Upper lobe of left lung (tissue), 6 donors: ENCODE data around the gene MARVELD1. TPM values are rescaled to one million over a fixed set of nuclear protein-coding genes. Genes with fewer than 3 reads are reported as not detected.

Source experiments
- ATAC-seq, 2 donors: fragments of 200-7000 bp; cut with Tn5 transposase; one replicate each; pipeline ENCODE4 v1.9.1; 2022; ENCODE audit warnings: mild to moderate bottlenecking in 2 of 2, moderate library complexity in 2 of 2; ENCODE audit not compliant: low FRiP score in 2 of 2
- DNase-seq, 2 donors: peaks; one replicate each; pipeline ENCODE4 v3.0.0-alpha.2; 2019 to 2020
- H3K27ac ChIP-seq, 4 donors: fragments of 200-600 bp; sonication (generic); one replicate each; pipeline ENCODE4 v1.5.1; 2016 to 2019
- H3K27me3 ChIP-seq, 4 donors: fragments of 200-600 bp; sonication (generic); one replicate each; pipeline ENCODE4 v1.5.1; 2017 to 2019
- H3K36me3 ChIP-seq, 4 donors: fragments of 200-600 bp; sonication (generic); one replicate each; pipeline ENCODE4 v1.5.1; 2016 to 2019
- H3K4me1 ChIP-seq, 4 donors: fragments of 200-600 bp; sonication (generic); one replicate each; pipeline ENCODE4 v1.5.1; 2018 to 2019
- H3K4me3 ChIP-seq, 4 donors: fragments of 200-600 bp; sonication (generic); one replicate each; pipeline ENCODE4 v1.5.1; 2017 to 2019; ENCODE audit warnings: mild to moderate bottlenecking in 2 of 4, moderate library complexity in 1 of 4
- H3K9me3 ChIP-seq, 4 donors: fragments of 200-600 bp; sonication (generic); one replicate each; pipeline ENCODE4 v1.5.1; 2018 to 2019
- CTCF ChIP-seq, 6 experiments: fragments of 450-650 bp in 4 of 6; fragments of 200-600 bp in 2 of 6; sonication (generic) in 2 of 6; IDR thresholded peaks; one replicate each; pipeline ENCODE4 v1.5.1; 2016 to 2019; ENCODE audit warnings: antibody characterized with exemption in 6 of 6
- EP300 ChIP-seq, 4 donors: sonication (generic); formaldehyde crosslinking; IDR thresholded peaks; one replicate each; pipeline ENCODE4 v1.5.1; 2017; ENCODE audit warnings: antibody characterized with exemption in 4 of 4, control low read depth in 2 of 4
- POLR2A ChIP-seq, 4 donors: fragments of 450-650 bp; IDR thresholded peaks; one replicate each; pipeline ENCODE4 v1.5.1; 2016 to 2017; ENCODE audit warnings: antibody characterized with exemption in 4 of 4, mild to moderate bottlenecking in 2 of 4
- POLR2AphosphoS5 ChIP-seq, 2 donors: sonication (generic); formaldehyde crosslinking; IDR thresholded peaks; one replicate each; pipeline ENCODE4 v1.5.1; 2017; ENCODE audit warnings: antibody characterized with exemption in 2 of 2
- WGBS, 2 donors: methylation state at CpG; one replicate each; pipeline ENCODE4 v1.1.5; 2017 to 2018; 5-methylcytosine and 5-hydroxymethylcytosine counted together
- total RNA-seq, 6 donors: library from RNA; depleted of rRNA in 4 of 6; stranded (reverse); fragments of >200 nt in 4 of 6; gene quantifications; one replicate each; pipeline versions ENCODE4 v1.1.0 to v1.2.1, GENCODE V29; 2016 to 2021
- donor health status: DM: no; HTN: no; CAD: no; lungs with moderate emphysema.
- donor health status: DM: no; HTN: yes; CAD: no; lungs with severe emphysema.

Gene MARVELD1
- total RNA-seq, 6 donors from 2014 or later, result 18.2 to 62.7 (median 31.8) TPM

DNA sequence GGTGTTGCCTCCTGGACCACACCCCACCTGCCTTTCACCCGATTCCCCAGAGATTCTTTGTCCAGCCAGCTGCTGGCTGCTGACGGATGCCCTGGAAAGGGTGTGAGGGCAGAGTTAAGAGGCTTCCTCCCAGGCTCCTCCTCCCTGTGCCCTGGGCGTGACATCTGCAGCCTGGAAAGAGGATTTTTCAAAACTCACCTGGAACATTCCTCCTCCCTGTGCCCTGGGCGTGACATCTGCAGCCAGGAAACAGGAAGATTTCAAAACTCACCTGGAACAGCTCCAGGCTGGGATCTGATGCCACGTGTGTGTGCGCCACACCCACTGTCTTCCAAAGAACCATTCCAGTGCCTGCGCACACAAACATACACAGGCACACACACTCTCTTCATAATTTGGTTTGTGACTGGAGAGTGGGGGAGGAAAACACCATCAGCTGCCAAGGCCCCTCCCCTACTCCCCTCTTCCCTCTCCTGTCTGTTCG is 5.2 kb downstream of the MARVELD1 start:
- peak; percentile 20 to 94 for ATAC-seq
- 28 to 40% methylated on average over 6 to 8 of the region's 8 CpGs for WGBS, 2 donors
- H3K36me3 ChIP-seq, result peaks cover 0 to 10% (median 4%) of the 10 kb centered on the region in 4 donors
- peak overlapping the region; percentile 7 to 77 (median 66) for H3K27ac ChIP-seq
- no peaks in the 10 kb centered on the region for H3K27me3 ChIP-seq
- H3K9me3 ChIP-seq, result no peaks in the 10 kb centered on the region
- TF ChIP-seq POLR2A (IDR thresholded peaks at IDR 0.05) (peak in 1 of 4 donors; percentile 56), CTCF (IDR thresholded peaks at IDR 0.05) (no peak), EP300 (IDR thresholded peaks at IDR 0.05) (peak in 1 of 4 donors; percentile 37), POLR2AphosphoS5 (IDR thresholded peaks at IDR 0.05) (peak; percentile 47 to 50)
- DNase-seq, result peak in 1 of 2 donors; percentile 88
- H3K4me3 ChIP-seq, result no peak overlapping the region
- H3K4me1 ChIP-seq, result peaks cover 38 to 43% (median 41%) of the 10 kb centered on the region in 4 donors

DNA sequence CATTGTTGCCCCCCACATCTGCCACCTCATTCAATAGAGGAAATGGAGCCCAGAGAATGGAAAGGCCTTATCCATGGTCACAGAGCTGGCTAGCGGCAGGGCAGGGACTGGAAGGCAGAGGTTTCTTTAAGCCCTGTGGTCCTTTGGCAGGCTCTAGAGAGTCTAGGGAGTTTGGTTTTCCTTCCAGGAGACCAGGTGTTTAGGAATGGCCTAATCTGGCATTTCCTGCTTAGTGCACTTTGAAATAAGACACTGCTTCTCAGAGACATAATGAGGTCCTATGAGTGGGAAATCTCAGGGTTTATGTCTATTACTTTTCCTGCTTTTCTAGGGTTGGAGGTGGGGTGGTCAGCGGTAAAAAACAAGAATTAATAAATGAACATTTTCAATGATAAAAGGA is 6.1 kb downstream of the MARVELD1 start:
- Histone ChIP-seq H3K9me3 (no peaks in the 10 kb centered on the region), H3K4me3 (no peak overlapping the region), H3K4me1 (peaks cover 32 to 43% (median 38%) of the 10 kb centered on the region in 4 donors), H3K27ac (peak overlapping the region in 2 of 4 donors; percentile 68 to 77), H3K36me3 (peaks cover 0 to 10% (median 4%) of the 10 kb centered on the region in 4 donors), H3K27me3 (no peaks in the 10 kb centered on the region)
- no peak for DNase-seq
- TF ChIP-seq EP300 (IDR thresholded peaks at IDR 0.05) (no peak), POLR2A (IDR thresholded peaks at IDR 0.05) (no peak), CTCF (IDR thresholded peaks at IDR 0.05) (no peak), POLR2AphosphoS5 (IDR thresholded peaks at IDR 0.05) (no peak)
- no peak for ATAC-seq
- 91 to 95% methylated on average over 2 of the region's 2 CpGs for WGBS, 2 donors

GRCh38 chr10:97721871-97722780 is 8.6 kb downstream of the MARVELD1 start:
- TF ChIP-seq POLR2AphosphoS5 (IDR thresholded peaks at IDR 0.05) (no peak), CTCF (IDR thresholded peaks at IDR 0.05) (no peak), POLR2A (IDR thresholded peaks at IDR 0.05) (no peak), EP300 (IDR thresholded peaks at IDR 0.05) (no peak)
- H3K27ac ChIP-seq, result peak overlapping the region in 1 of 4 donors; percentile 27

DNA sequence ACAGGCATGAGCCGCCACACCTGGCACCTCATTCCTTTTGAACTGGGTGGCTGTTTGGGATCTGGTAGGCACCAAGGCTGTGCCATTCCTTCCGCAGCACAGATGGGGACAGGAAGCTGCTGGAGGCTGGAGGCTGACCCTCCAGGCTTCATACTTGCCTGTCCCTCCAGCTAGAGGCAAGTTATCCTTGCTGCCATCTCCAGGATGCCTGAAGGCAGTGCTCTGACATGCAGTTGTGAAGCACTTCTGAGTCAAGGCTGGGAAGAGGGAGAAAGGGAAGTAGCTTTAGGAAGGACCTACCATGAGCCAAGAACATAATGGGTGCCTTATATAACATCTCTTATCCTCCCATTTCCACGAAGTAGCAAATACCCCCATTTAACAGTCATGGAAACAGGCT is 9.5 kb downstream of the MARVELD1 start:
- no peaks in the 10 kb centered on the region for H3K36me3 ChIP-seq
- H3K4me1 ChIP-seq, result peaks cover 13 to 23% (median 20%) of the 10 kb centered on the region in 4 donors
- H3K27ac ChIP-seq, result no peak overlapping the region
- TF ChIP-seq POLR2AphosphoS5 (IDR thresholded peaks at IDR 0.05), result no peak
- no peak for TF ChIP-seq CTCF (IDR thresholded peaks at IDR 0.05)
- TF ChIP-seq EP300 (IDR thresholded peaks at IDR 0.05), result no peak
- DNase-seq, result no peak
- WGBS, 2 donors, result 73 to 77% methylated on average over 2 of the region's 3 CpGs
- no peak overlapping the region for H3K4me3 ChIP-seq
- no peak for ATAC-seq
- H3K9me3 ChIP-seq, result no peaks in the 10 kb centered on the region
- no peaks in the 10 kb centered on the region for H3K27me3 ChIP-seq

More at GRCh38 chr10:97721871-97722780, 8.6 kb downstream of the MARVELD1 start:
- Histone ChIP-seq H3K4me1 (peaks cover 16 to 31% (median 22%) of the 10 kb centered on the region in 4 donors), H3K27me3 (no peaks in the 10 kb centered on the region), H3K36me3 (peaks cover 0 to 8% (median 2%) of the 10 kb centered on the region in 4 donors), H3K9me3 (no peaks in the 10 kb centered on the region), H3K4me3 (no peak overlapping the region)
- ATAC-seq (no peak), DNase-seq (no peak)
- 86 to 87% methylated on average over 12 of the region's 12 CpGs for WGBS, 2 donors
